ENCODE measurements around the gene CAVIN2. TPM values are rescaled to one million over a fixed set of nuclear protein-coding genes. Genes with fewer than 3 reads are reported as not detected.

CAVIN2 gene
- total RNA-seq, 2 donors from 2014 or later = 5.5 to 12.7 TPM

- H3K36me3 ChIP-seq = no peaks in the 10 kb centered on the region
- no peak for DNase-seq
- no peaks in the 10 kb centered on the region for H3K27me3 ChIP-seq
- no peak overlapping the region for H3K27ac ChIP-seq
- H3K9ac ChIP-seq (ENCODE audit: low read depth in 2 of 2, low read length in 2 of 2) = no peak overlapping the region
- no peak overlapping the region for H3K4me3 ChIP-seq
- H3K4me1 ChIP-seq = no peaks in the 10 kb centered on the region
- H3K9me3 ChIP-seq = no peaks in the 10 kb centered on the region
- intact Hi-C loops (cut with DNase I) = no loop called here
- no peak for TF ChIP-seq CTCF (IDR thresholded peaks at IDR 0.05)
Measured at GRCh38 chr2:191804766-191805165, 42.1 kb downstream of the CAVIN2 start.

- Histone ChIP-seq H3K9ac (ENCODE audit: low read depth in 2 of 2, low read length in 2 of 2) (no peak overlapping the region), H3K27ac (no peak overlapping the region), H3K27me3 (no peaks in the 10 kb centered on the region), H3K36me3 (no peaks in the 10 kb centered on the region), H3K4me1 (no peaks in the 10 kb centered on the region), H3K4me3 (no peak overlapping the region), H3K9me3 (no peaks in the 10 kb centered on the region)
- no peak for DNase-seq
- no peak for TF ChIP-seq CTCF (IDR thresholded peaks at IDR 0.05)
- intact Hi-C loops (cut with DNase I) = no loop called here
Measured at GRCh38 chr2:191803007-191803406, 43.9 kb downstream of the CAVIN2 start.

- DNase-seq = no peak
- Histone ChIP-seq H3K4me1 (no peaks in the 10 kb centered on the region), H3K36me3 (no peaks in the 10 kb centered on the region), H3K9me3 (no peaks in the 10 kb centered on the region), H3K27ac (no peak overlapping the region), H3K4me3 (no peak overlapping the region), H3K9ac (ENCODE audit: low read depth in 2 of 2, low read length in 2 of 2) (no peak overlapping the region), H3K27me3 (no peaks in the 10 kb centered on the region)
- no peak for TF ChIP-seq CTCF (IDR thresholded peaks at IDR 0.05)
- intact Hi-C loops (cut with DNase I) = no loop called here
Measured at GRCh38 chr2:191802180-191802579, 44.7 kb downstream of the CAVIN2 start.

- no peaks in the 10 kb centered on the region for H3K4me1 ChIP-seq
- H3K9me3 ChIP-seq = no peaks in the 10 kb centered on the region
- no peak for TF ChIP-seq CTCF (IDR thresholded peaks at IDR 0.05)
- no peak for DNase-seq
- H3K27ac ChIP-seq = no peak overlapping the region
- no peaks in the 10 kb centered on the region for H3K36me3 ChIP-seq
- H3K9ac ChIP-seq (ENCODE audit: low read depth in 2 of 2, low read length in 2 of 2) = no peak overlapping the region
- no peaks in the 10 kb centered on the region for H3K27me3 ChIP-seq
- intact Hi-C loops (cut with DNase I) = no loop called here
- H3K4me3 ChIP-seq = no peak overlapping the region
Measured at GRCh38 chr2:191800874-191801273, 46.0 kb downstream of the CAVIN2 start.

- DNase-seq = no peak
- H3K27me3 ChIP-seq = no peaks in the 10 kb centered on the region
- H3K4me3 ChIP-seq = no peak overlapping the region
- H3K27ac ChIP-seq = no peak overlapping the region
- TF ChIP-seq CTCF (IDR thresholded peaks at IDR 0.05) = no peak
- intact Hi-C loops (cut with DNase I) = no loop called here
- H3K9ac ChIP-seq (ENCODE audit: low read depth in 2 of 2, low read length in 2 of 2) = no peak overlapping the region
- no peaks in the 10 kb centered on the region for H3K4me1 ChIP-seq
- no peaks in the 10 kb centered on the region for H3K36me3 ChIP-seq
- no peaks in the 10 kb centered on the region for H3K9me3 ChIP-seq
Measured at GRCh38 chr2:191799526-191799925, 47.4 kb downstream of the CAVIN2 start.

Data from colonic mucosa (tissue), 4 donors.